ENCODE data around the gene SP140L. TPM values are rescaled to one million over a fixed set of nuclear protein-coding genes. Genes with fewer than 3 reads are reported as not detected.

SP140L gene
- polyA plus RNA-seq, 1 experiment = 13.4 TPM

- Histone ChIP-seq H3K9me3 (ENCODE audit: control insufficient read depth, insufficient read depth, low read length) (no peaks in the 10 kb centered on the region), H3K27me3 (ENCODE audit: control insufficient read depth, insufficient read depth, low read length) (no peaks in the 10 kb centered on the region), H3K4me3 (ENCODE audit: low read depth, low read length) (no peak overlapping the region), H3K27ac (ENCODE audit: low read depth, low read length) (no peak overlapping the region)
- POLR2A ChIA-PET = no interaction called here
- no peak for TF ChIP-seq CTCF (IDR thresholded peaks at IDR 0.05; ENCODE audit: low read depth, low read length)
- CTCF ChIA-PET = no interaction called here
- DNase-seq (ENCODE audit: low read depth, low spot score) = no peak
Measured at GRCh38 chr2:230356084-230356483, 29.1 kb downstream of the SP140L start.

GRCh38 chr2:230358305-230358704 lies 31.3 kb downstream of the SP140L start:
- no peak for TF ChIP-seq CTCF (IDR thresholded peaks at IDR 0.05; ENCODE audit: low read depth, low read length)
- POLR2A ChIA-PET = no interaction called here
- CTCF ChIA-PET = no interaction called here
- DNase-seq (ENCODE audit: low read depth, low spot score) = no peak
- no peak overlapping the region for H3K27ac ChIP-seq (ENCODE audit: low read depth, low read length)
- H3K27me3 ChIP-seq (ENCODE audit: control insufficient read depth, insufficient read depth, low read length) = no peaks in the 10 kb centered on the region
- no peak overlapping the region for H3K4me3 ChIP-seq (ENCODE audit: low read depth, low read length)
- H3K9me3 ChIP-seq (ENCODE audit: control insufficient read depth, insufficient read depth, low read length) = no peaks in the 10 kb centered on the region

- Histone ChIP-seq H3K4me3 (ENCODE audit: low read depth, low read length) (no peak overlapping the region), H3K27me3 (ENCODE audit: control insufficient read depth, insufficient read depth, low read length) (no peaks in the 10 kb centered on the region), H3K27ac (ENCODE audit: low read depth, low read length) (no peak overlapping the region), H3K9me3 (ENCODE audit: control insufficient read depth, insufficient read depth, low read length) (no peaks in the 10 kb centered on the region)
- ChIA-PET POLR2A (no interaction called here), CTCF (no interaction called here)
- no peak for TF ChIP-seq CTCF (IDR thresholded peaks at IDR 0.05; ENCODE audit: low read depth, low read length)
- no peak for DNase-seq (ENCODE audit: low read depth, low spot score)
Measured at GRCh38 chr2:230360028-230360427, 33.0 kb downstream of the SP140L start.

GRCh38 chr2:230362030-230362691 lies 35.2 kb downstream of the SP140L start:
- Histone ChIP-seq H3K9me3 (ENCODE audit: control insufficient read depth, insufficient read depth, low read length) (no peaks in the 10 kb centered on the region), H3K27me3 (ENCODE audit: control insufficient read depth, insufficient read depth, low read length) (no peaks in the 10 kb centered on the region), H3K4me3 (ENCODE audit: low read depth, low read length) (no peak overlapping the region), H3K27ac (ENCODE audit: low read depth, low read length) (no peak overlapping the region)
- no peak for DNase-seq (ENCODE audit: low read depth, low spot score)
- CTCF ChIA-PET = no interaction called here
- POLR2A ChIA-PET = no interaction called here
- TF ChIP-seq CTCF (IDR thresholded peaks at IDR 0.05; ENCODE audit: low read depth, low read length) = no peak

DNA sequence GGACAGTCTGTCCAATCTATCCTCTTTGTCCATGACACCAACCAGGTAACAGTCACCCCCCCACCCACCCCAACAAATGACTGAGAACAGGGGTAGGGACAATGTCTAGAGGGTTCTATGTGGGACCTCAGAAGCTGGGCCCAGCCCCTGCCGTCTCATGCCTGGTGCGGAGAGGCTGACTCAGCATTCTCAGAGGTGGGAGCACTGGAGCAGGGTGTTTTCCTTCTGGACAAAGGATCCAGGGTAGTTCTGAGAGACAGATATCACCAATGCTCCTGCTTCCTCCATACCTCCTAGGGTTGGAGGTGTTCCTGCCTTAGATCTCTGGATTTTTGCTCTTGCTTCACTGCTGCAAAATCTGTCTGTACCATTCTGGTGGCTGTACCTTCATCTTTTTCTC lies 55.1 kb downstream of the SP140L start:
- POLR2A ChIA-PET = no interaction called here
- DNase-seq (ENCODE audit: low read depth, low spot score) = no peak

More for the DNA sequence above, 55.1 kb downstream of the SP140L start:
- TF ChIP-seq CTCF (IDR thresholded peaks at IDR 0.05; ENCODE audit: low read depth, low read length) = no peak
- CTCF ChIA-PET = no interaction called here
- Histone ChIP-seq H3K4me3 (ENCODE audit: low read depth, low read length) (no peak overlapping the region), H3K27ac (ENCODE audit: low read depth, low read length) (no peak overlapping the region), H3K27me3 (ENCODE audit: control insufficient read depth, insufficient read depth, low read length) (no peaks in the 10 kb centered on the region), H3K9me3 (ENCODE audit: control insufficient read depth, insufficient read depth, low read length) (no peaks in the 10 kb centered on the region)
